Measurements from ENCODE around the gene BMP6.

DNA sequence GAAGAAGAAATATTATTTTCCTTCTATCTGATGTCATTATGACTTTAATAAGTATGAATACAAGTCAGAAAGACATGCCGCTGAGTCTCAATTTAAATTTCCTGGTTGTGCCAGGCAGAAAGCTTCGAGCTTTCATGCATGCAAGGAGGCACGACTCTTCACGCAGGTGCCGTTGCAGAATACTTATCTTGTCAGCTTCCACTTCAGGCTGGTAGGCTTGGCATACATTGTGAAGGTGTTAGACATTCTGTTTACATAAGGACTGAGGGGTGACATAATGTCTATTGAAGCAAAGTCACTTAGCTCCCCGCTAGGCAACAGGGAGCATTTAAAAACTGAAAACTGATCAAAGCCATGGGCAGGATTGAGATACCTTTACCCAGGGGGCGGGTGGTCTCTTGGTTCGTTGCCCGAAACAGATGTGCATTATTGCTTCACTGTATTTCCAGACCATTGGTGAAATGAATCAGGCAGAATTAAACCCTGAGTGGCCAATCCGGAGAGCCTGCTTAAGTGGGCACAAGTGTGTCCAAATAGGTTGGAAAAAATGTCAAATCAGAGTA lies 16.4 kb downstream of the BMP6 start:
- TF ChIP-seq POLR2AphosphoS5 (IDR thresholded peaks at IDR 0.05; ENCODE audit: low read depth, low read length), result no peak
- no peak for TF ChIP-seq TAF1 (IDR thresholded peaks at IDR 0.05; ENCODE audit: borderline replicate concordance, insufficient read depth, low read length)
- no peak for TF ChIP-seq SIN3A (IDR thresholded peaks at IDR 0.05; ENCODE audit: borderline replicate concordance, insufficient read depth, low read length)
